ENCODE data around the gene TMEM175.

DNA sequence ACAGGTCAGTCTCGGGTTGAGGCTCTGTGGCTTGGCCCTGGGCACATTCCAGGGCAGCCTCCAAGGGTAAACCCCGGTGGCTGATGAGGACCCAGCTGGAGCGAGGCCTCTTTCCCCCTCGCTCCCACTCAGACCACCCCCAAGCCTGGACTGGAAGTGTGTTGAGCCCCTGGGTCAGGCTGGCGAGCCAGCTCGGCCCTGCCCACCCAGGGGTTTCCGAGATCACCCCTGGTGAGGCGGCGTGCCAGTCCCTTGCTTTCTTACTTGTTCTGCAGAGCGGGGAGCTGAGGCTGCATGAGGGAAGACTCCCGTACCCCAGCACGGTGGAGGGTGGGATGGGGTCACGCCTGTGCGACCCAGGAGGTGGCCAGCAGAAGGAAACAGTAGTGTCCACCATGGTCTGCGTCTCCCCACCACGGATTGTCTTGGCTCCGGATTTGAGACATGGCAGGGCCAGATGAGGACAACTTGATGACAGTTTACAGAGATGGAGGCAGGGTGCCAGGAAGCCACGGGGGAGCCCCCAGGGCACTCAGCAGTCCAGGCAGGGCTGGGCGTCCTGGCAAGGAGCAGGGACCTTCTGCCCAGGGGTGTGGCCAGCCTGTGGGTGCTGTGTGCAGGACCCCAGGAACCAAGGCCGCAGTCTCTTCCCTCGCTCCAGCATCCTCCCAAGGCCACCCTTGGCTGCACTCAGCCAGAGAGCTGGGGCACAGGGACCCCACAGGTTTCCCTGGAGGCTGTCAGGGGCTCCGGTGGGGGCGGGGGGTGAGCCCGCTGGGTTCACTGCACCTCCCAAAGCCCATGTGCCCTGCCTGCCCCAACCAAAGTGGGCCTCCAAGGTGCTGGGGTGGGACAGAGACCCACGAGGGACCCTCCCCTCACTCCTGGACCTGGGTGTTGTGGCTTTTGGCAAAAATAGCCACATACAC is 72.6 kb downstream of the TMEM175 start:
- TF ChIP-seq, protein P1, sequence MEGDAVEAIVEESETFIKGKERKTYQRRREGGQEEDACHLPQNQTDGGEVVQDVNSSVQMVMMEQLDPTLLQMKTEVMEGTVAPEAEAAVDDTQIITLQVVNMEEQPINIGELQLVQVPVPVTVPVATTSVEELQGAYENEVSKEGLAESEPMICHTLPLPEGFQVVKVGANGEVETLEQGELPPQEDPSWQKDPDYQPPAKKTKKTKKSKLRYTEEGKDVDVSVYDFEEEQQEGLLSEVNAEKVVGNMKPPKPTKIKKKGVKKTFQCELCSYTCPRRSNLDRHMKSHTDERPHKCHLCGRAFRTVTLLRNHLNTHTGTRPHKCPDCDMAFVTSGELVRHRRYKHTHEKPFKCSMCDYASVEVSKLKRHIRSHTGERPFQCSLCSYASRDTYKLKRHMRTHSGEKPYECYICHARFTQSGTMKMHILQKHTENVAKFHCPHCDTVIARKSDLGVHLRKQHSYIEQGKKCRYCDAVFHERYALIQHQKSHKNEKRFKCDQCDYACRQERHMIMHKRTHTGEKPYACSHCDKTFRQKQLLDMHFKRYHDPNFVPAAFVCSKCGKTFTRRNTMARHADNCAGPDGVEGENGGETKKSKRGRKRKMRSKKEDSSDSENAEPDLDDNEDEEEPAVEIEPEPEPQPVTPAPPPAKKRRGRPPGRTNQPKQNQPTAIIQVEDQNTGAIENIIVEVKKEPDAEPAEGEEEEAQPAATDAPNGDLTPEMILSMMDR (IDR thresholded peaks at IDR 0.05) = no peak
- TF ChIP-seq POLR2A (IDR thresholded peaks at IDR 0.05) = no peak

All from tibial nerve (tissue), 3 donors.